HepG2 (cell line): ENCODE results near the gene PPP1R13L. TPM values are rescaled to one million over a fixed set of nuclear protein-coding genes. Genes with fewer than 3 reads are reported as not detected.

Experiments used
- ARNTL ChIP-seq: sonication (generic); formaldehyde crosslinking; IDR thresholded peaks from 2 replicates; pipeline ENCODE4 v1.4.0; 2020; ENCODE audit warnings: mild to moderate bottlenecking, missing genetic modification reagents
- ATF4 ChIP-seq, 2 experiments: fragments of 450-650 bp in 1 of 2; sonication (generic) in 1 of 2; formaldehyde crosslinking; IDR thresholded peaks; 2 replicates each; pipeline versions ENCODE4 v1.5.0 to v1.8.0; 2020 to 2022; ENCODE audit warnings: mild to moderate bottlenecking in 1 of 2, missing genetic modification reagents in 1 of 2
- CBX1 ChIP-seq: IDR thresholded peaks from one replicate; pipeline ENCODE4 v1.6.1; 2016; ENCODE audit warnings: antibody characterized with exemption, low read depth
- CEBPG ChIP-seq: IDR thresholded peaks from 2 replicates; pipeline ENCODE4 v1.6.1; 2016
- CENPT ChIP-seq: sonication (generic); formaldehyde crosslinking; IDR thresholded peaks from 2 replicates; pipeline ENCODE4 v1.8.0; 2022; ENCODE audit warnings: low read depth, mild to moderate bottlenecking, moderate library complexity, missing genetic modification reagents
- GZF1 ChIP-seq: sonication (generic); formaldehyde crosslinking; IDR thresholded peaks from 2 replicates; pipeline ENCODE4 v1.5.1; 2020; ENCODE audit warnings: mild to moderate bottlenecking, missing genetic modification reagents
- HMG20A ChIP-seq: IDR thresholded peaks from 2 replicates; pipeline ENCODE4 v1.6.1; 2016; ENCODE audit warnings: borderline replicate concordance
- KMT2A ChIP-seq: sonication (generic); formaldehyde crosslinking; IDR thresholded peaks from 2 replicates; pipeline ENCODE4 v1.4.0; 2020; ENCODE audit warnings: missing genetic modification reagents
- MED8 ChIP-seq: sonication (generic); formaldehyde crosslinking; IDR thresholded peaks from 2 replicates; pipeline ENCODE4 v1.8.1; 2023; ENCODE audit warnings: mild to moderate bottlenecking, missing genetic modification reagents; ENCODE audit not compliant: insufficient replicate concordance
- NFIC ChIP-seq: IDR thresholded peaks from 2 replicates; pipeline ENCODE4 v1.6.1; 2012; ENCODE audit warnings: mild to moderate bottlenecking, low read length, inconsistent platforms
- PHF8 ChIP-seq: sonication (generic); formaldehyde crosslinking; IDR thresholded peaks from 2 replicates; pipeline ENCODE4 v1.5.0; 2020; ENCODE audit warnings: missing genetic modification reagents
- PRDM4 ChIP-seq: sonication (generic); formaldehyde crosslinking; IDR thresholded peaks from 2 replicates; pipeline ENCODE4 v1.9.0; 2021; ENCODE audit warnings: missing genetic modification reagents, borderline replicate concordance
- PRMT3 ChIP-seq: sonication (generic); formaldehyde crosslinking; IDR thresholded peaks from 2 replicates; pipeline ENCODE4 v1.8.1; 2022; ENCODE audit warnings: low read depth, mild to moderate bottlenecking, moderate library complexity, missing genetic modification reagents, borderline replicate concordance
- RCOR2 ChIP-seq: IDR thresholded peaks from 2 replicates; pipeline ENCODE4 v1.6.1; 2016; ENCODE audit warnings: missing biosample characterization, missing genetic modification reagents
- SIX1 ChIP-seq: sonication (generic); formaldehyde crosslinking; IDR thresholded peaks from 2 replicates; pipeline ENCODE4 v1.4.0; 2020; ENCODE audit warnings: missing genetic modification reagents, borderline replicate concordance
- SMARCC2 ChIP-seq: fragments of 450-650 bp; IDR thresholded peaks from 2 replicates; pipeline ENCODE4 v1.6.1; 2017; ENCODE audit warnings: antibody characterized with exemption, mild to moderate bottlenecking
- SMYD3 ChIP-seq: sonication (generic); formaldehyde crosslinking; IDR thresholded peaks from 2 replicates; pipeline ENCODE4 v1.8.1; 2023; ENCODE audit warnings: mild to moderate bottlenecking, missing genetic modification reagents
- TGIF2 ChIP-seq: IDR thresholded peaks from 2 replicates; pipeline ENCODE4 v1.6.1; 2016; ENCODE audit warnings: control low read depth, missing compliant biosample characterization
- ZNF10 ChIP-seq: sonication (generic); formaldehyde crosslinking; IDR thresholded peaks from 2 replicates; pipeline ENCODE4 v1.4.0; 2020; ENCODE audit warnings: mild to moderate bottlenecking, low read depth, missing genetic modification reagents, borderline replicate concordance
- ZNF18 ChIP-seq: sonication (generic); formaldehyde crosslinking; IDR thresholded peaks from 2 replicates; pipeline ENCODE4 v1.8.0; 2022; ENCODE audit warnings: mild to moderate bottlenecking, missing genetic modification reagents; ENCODE audit not compliant: insufficient replicate concordance
- ZNF556 ChIP-seq: sonication (generic); formaldehyde crosslinking; IDR thresholded peaks from 2 replicates; pipeline ENCODE4 v1.4.0; 2020; ENCODE audit warnings: mild to moderate bottlenecking, missing genetic modification reagents, borderline replicate concordance
- ZNF747 ChIP-seq: sonication (generic); formaldehyde crosslinking; IDR thresholded peaks from 2 replicates; pipeline ENCODE4 v1.8.1; 2023; ENCODE audit warnings: missing genetic modification reagents, mild to moderate bottlenecking, borderline replicate concordance
- ZNF773 ChIP-seq: sonication (generic); formaldehyde crosslinking; IDR thresholded peaks from 2 replicates; pipeline ENCODE4 v1.4.0; 2020; ENCODE audit warnings: missing genetic modification reagents, borderline replicate concordance
- ZNF879 ChIP-seq: sonication (generic); formaldehyde crosslinking; IDR thresholded peaks from 2 replicates; pipeline ENCODE4 v1.8.1; 2023; ENCODE audit warnings: missing genetic modification reagents
- polyA plus RNA-seq, 8 experiments: library from polyadenylated mRNA; depleted of rRNA in 3 of 8; stranded (reverse) in 7 of 8; unstranded in 1 of 8; fragments of >200 nt; fragmentation: Illumina TruSeq in 4 of 8; extraction: Trizol in 4 of 8; gene quantifications; 2 replicates each; pipeline versions ENCODE4 v1.2.1 to v1.2.3, GENCODE V29; 2011 to 2016; ENCODE audit warnings: low read depth in 4 of 8, missing spikeins in 1 of 8, mixed read lengths in 1 of 8; ENCODE audit not compliant: insufficient read depth in 1 of 8
- total RNA-seq, 5 experiments: library from RNA; depleted of rRNA; stranded (reverse); fragments of >200 nt; fragmentation: Illumina TruSeq; extraction: Trizol; gene quantifications; 2 replicates each; pipeline ENCODE4 v1.2.3, GENCODE V29; 2016; ENCODE audit warnings: low read depth in 1 of 5

PPP1R13L gene
- total and polyA plus RNA-seq, 2 of the 13 experiments (the other 11 are each of a cell fraction or from before 2014, with no cell fraction given), result 1.3 to 6.6 TPM

DNA sequence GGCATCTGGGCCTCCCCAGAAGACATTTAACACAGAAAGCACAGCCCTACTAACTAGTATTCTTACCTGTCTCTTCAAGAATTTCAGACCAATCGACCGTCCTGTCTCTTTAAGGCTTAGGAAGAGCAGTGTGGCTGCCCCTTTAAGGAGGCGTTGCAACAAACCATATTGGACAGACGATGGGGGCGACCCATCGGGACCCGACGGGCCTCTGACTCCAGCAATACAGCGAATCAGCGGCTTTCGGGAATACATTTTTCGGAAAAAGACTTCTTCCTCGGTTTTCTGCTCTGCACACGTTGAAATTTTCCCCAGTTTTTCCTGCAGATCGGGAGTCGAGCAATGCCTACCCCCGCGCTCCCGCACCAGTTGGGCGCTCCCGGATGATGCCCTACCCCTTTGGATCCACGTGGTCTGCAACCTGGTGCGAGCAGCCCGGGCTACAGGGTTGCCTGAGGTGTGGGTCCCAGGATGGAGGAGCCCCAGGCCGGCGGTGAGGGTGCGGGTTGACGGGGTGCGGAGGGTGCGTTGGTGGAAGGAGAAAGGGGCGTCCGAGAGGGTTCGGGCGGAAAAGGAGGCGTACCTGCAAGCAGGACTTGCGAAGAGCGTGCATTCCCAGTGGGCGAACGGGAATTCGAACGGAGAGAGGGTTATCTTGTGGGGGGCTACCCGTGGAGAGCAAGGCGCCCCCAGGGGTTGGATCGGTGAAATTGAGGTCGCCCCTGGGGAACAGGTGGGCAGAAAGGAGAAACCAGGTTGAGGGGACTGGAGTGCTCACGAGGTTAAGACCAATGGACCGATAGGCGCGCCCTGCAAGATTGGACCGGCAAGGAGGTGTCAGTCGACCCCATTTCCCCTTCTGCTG is 1.6 kb upstream of the PPP1R13L start, which contains the start of gene POLR1G (continued):
- peak; percentile 49; the same call in 1 of the 2 replicates for TF ChIP-seq KMT2A
- TF ChIP-seq PHF8, result peak; percentile 69
- no peak for TF ChIP-seq SIX1 (CRISPR knock-in tag)
- no peak for TF ChIP-seq CENPT (CRISPR knock-in tag)
- peak; percentile 65 for TF ChIP-seq MED8 (CRISPR knock-in tag)
- no peak for TF ChIP-seq ZNF18 (CRISPR knock-in tag)
- TF ChIP-seq PRDM4 (CRISPR knock-in tag), result no peak
- TF ChIP-seq ZNF556 (CRISPR knock-in tag), result 0 out of 2 replicates have a peak, but pooled peaks have one; percentile 40
- TF ChIP-seq SMYD3 (CRISPR knock-in tag), result 0 out of 2 replicates have a peak, but pooled peaks have one; percentile 78
- TF ChIP-seq ZNF879, result peak; percentile 44; the same call in 1 of the 2 replicates
- no peak for TF ChIP-seq SMARCC2
- no peak for TF ChIP-seq PRMT3 (CRISPR knock-in tag)
- TF ChIP-seq RCOR2 (CRISPR knock-in tag), result no peak
- no peak for TF ChIP-seq HMG20A (CRISPR knock-in tag)
- no peak for TF ChIP-seq ZNF10 (CRISPR knock-in tag)
- TF ChIP-seq ZNF747 (CRISPR knock-in tag), result no peak
- TF ChIP-seq ATF4 (CRISPR knock-in tag; IDR thresholded peaks at IDR 0.05), result no peak; a peak in 1 of 4 replicates
- 0 out of 2 replicates have a peak, but pooled peaks have one; percentile 13 for TF ChIP-seq ZNF773 (CRISPR knock-in tag)
- peak; percentile 81; the same call in 1 of the 2 replicates for TF ChIP-seq TGIF2 (CRISPR knock-in tag)
- TF ChIP-seq CBX1, result peak; percentile 36
- peak; percentile 92 for TF ChIP-seq ARNTL (CRISPR knock-in tag)
- TF ChIP-seq GZF1 (CRISPR knock-in tag), result 0 out of 2 replicates have a peak, but pooled peaks have one; percentile 69
- 0 out of 2 replicates have a peak, but pooled peaks have one; percentile 23 for TF ChIP-seq CEBPG
- TF ChIP-seq NFIC, result 0 out of 2 replicates have a peak, but pooled peaks have one; percentile 32
